ENCODE data around the gene NAA15. TPM values are rescaled to one million over a fixed set of nuclear protein-coding genes. Genes with fewer than 3 reads are reported as not detected.

Gene NAA15
- polyA plus RNA-seq, 1 of the 3 experiments (the other 2 are of a cell fraction), result 7.1 TPM

DNA sequence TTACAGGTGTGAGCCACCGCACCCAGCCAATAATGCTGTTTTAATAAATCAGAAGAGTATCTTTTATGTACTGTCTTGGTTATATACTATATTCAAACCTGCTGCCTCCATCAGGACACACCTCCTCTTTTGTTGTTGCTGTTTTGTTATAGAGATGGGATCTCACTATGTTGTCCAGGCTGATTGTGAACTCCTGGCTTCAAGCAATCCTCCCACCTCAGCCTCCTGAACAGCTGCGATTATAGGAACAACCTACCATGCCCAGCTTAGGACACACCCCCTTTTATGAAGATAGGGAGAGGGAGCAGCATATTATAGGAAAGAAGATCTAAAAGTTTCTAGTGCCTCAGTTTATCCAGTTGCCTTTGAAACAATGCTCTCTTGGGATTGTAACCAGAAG is 90.4 kb downstream of the NAA15 start (continued):
- TF ChIP-seq, protein P1, sequence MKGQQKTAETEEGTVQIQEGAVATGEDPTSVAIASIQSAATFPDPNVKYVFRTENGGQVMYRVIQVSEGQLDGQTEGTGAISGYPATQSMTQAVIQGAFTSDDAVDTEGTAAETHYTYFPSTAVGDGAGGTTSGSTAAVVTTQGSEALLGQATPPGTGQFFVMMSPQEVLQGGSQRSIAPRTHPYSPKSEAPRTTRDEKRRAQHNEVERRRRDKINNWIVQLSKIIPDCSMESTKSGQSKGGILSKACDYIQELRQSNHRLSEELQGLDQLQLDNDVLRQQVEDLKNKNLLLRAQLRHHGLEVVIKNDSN (IDR thresholded peaks at IDR 0.05; ENCODE audit: borderline replicate concordance, low read depth), result no peak
- TF ChIP-seq JUND (IDR thresholded peaks at IDR 0.05) (no peak), MXI1 (IDR thresholded peaks at IDR 0.05; ENCODE audit: low read depth, low read length) (no peak), FOSL2 (IDR thresholded peaks at IDR 0.05; ENCODE audit: borderline replicate concordance, low read depth) (no peak), ELF1 (IDR thresholded peaks at IDR 0.05) (no peak), RAD21 (IDR thresholded peaks at IDR 0.05; ENCODE audit: low read length) (no peak), GABPA (IDR thresholded peaks at IDR 0.05; ENCODE audit: low read depth) (no peak), MAX (IDR thresholded peaks at IDR 0.05; ENCODE audit: low read depth) (no peak)
- TF ChIP-seq, protein P2, sequence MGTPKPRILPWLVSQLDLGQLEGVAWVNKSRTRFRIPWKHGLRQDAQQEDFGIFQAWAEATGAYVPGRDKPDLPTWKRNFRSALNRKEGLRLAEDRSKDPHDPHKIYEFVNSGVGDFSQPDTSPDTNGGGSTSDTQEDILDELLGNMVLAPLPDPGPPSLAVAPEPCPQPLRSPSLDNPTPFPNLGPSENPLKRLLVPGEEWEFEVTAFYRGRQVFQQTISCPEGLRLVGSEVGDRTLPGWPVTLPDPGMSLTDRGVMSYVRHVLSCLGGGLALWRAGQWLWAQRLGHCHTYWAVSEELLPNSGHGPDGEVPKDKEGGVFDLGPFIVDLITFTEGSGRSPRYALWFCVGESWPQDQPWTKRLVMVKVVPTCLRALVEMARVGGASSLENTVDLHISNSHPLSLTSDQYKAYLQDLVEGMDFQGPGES (IDR thresholded peaks at IDR 0.05; ENCODE audit: low read depth, low read length), result no peak

DNA sequence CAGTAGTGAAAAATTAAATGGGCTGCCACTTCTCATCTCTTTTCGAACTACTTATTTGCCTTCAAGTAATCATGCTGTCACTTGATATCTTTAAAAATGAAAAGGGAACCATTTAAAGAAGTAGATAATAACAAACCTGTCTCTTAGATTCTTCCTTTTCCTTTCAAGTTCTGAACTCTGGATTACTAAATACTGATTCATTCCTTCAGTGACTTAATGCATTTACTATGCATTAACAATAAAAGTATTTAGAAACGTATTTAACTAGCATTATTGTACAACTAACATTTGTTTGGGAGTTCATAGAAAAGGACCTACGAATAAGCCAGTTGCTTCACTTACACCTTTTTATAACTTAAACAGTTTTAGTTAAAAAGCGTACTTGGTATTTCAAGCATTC is 91.5 kb downstream of the NAA15 start:
- DNase-seq, result no peak
- H3F3A ChIP-seq (replicated peaks; ENCODE audit: insufficient read depth), result peaks cover 4% of the 10 kb centered on the region
- WGBS (ENCODE audit: low lambda C conversion rate), result 79% methylated on average over 4 of the region's 4 CpGs
- no peak overlapping the region for H3K27ac ChIP-seq (ENCODE audit: low read depth in 2 of 2, low read length in 1 of 2)
- no peaks in the 10 kb centered on the region; a peak in 1 of 4 replicates for H3K4me1 ChIP-seq (ENCODE audit: control insufficient read depth in 1 of 2, insufficient read depth in 2 of 2, low read depth in 1 of 2, low read length in 1 of 2)
- no peak overlapping the region for H3K9ac ChIP-seq
- H3K9me2 ChIP-seq, result no peaks in the 10 kb centered on the region
- no peaks in the 10 kb centered on the region for H4K20me1 ChIP-seq (ENCODE audit: insufficient read depth)
- H3K27me3 ChIP-seq (ENCODE audit: insufficient read depth), result no peaks in the 10 kb centered on the region
- TF ChIP-seq MAX (IDR thresholded peaks at IDR 0.05; ENCODE audit: low read depth) (no peak), GABPA (IDR thresholded peaks at IDR 0.05; ENCODE audit: low read depth) (no peak), ELF1 (IDR thresholded peaks at IDR 0.05) (no peak), RFX5 (IDR thresholded peaks at IDR 0.05; ENCODE audit: low read length) (no peak), YY1 (IDR thresholded peaks at IDR 0.05; ENCODE audit: low read depth) (no peak), SMC3 (IDR thresholded peaks at IDR 0.05; ENCODE audit: low read depth, low read length) (no peak), NRF1 (IDR thresholded peaks at IDR 0.05; ENCODE audit: low read depth, low read length) (no peak), FOXJ3 (CRISPR knock-in tag; IDR thresholded peaks at IDR 0.05) (no peak), USF2 (IDR thresholded peaks at IDR 0.05; ENCODE audit: borderline replicate concordance, low read depth, low read length) (no peak), TAF1 (IDR thresholded peaks at IDR 0.05; ENCODE audit: borderline replicate concordance, low read depth, low read length) (no peak)
- no peak overlapping the region for H3K4me2 ChIP-seq
- H3K36me3 ChIP-seq (replicated peaks in 1 of 2; ENCODE audit: control insufficient read depth in 1 of 2, insufficient read depth in 2 of 2, low read length in 1 of 2), result peaks cover 50% of the 10 kb centered on the region in 2 experiments
- no peaks in the 10 kb centered on the region for H3K79me2 ChIP-seq (ENCODE audit: insufficient read depth)
- no peak overlapping the region for H2AFZ ChIP-seq (ENCODE audit: low read depth)
- no peak overlapping the region for H3K4me3 ChIP-seq (ENCODE audit: low read depth in 2 of 2, low read length in 1 of 2)
- ChIA-PET POLR2A (no interaction called here), CTCF (no interaction called here)
- H3K9me3 ChIP-seq, result no peaks in the 10 kb centered on the region

Data from SK-N-SH (cell line).